ENCODE measurements around the gene GFOD1. TPM values are rescaled to one million over a fixed set of nuclear protein-coding genes. Genes with fewer than 3 reads are reported as not detected.

GFOD1 gene
- polyA plus RNA-seq, 2 of the 4 experiments (the other 2 are of a cell fraction) = 2.7 to 3.5 TPM

DNA sequence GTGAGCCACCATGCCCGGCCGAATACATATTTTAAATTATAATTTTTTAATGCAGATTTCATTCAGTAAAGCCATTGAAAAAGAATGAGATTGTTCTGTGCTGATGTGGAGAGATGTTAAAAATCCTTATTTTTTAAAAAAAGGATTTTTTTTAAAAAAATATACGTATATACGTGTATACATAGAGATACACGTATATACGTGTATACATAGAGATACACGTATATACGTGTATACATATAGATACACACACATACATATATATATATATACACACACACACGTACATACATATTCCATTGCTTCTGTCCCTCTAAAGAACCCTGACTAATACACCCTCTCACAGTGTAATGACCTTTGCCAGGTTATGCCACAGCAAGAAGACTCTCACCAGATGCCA lies 135.2 kb downstream of the GFOD1 start:
- 90% methylated on average over 9 of the region's 9 CpGs for whole genome bisulfite sequencing (ENCODE audit: missing lambda C conversion rate)
- Histone ChIP-seq H3K4me1 (peaks cover 18% of the 10 kb centered on the region), H3K9me3 (no peaks in the 10 kb centered on the region), H3K4me2 (no peak overlapping the region), H3K4me3 (no peak overlapping the region), H3K27ac (no peak overlapping the region)
- ATAC-seq (no peak), DNase-seq (ENCODE audit: low read depth in 1 of 2, low spot score in 1 of 2) (no peak), FAIRE-seq (no peak)
- ChIA-PET CTCF (no interaction called here), POLR2A (no interaction called here)
- TF ChIP-seq RCOR1 (IDR thresholded peaks at IDR 0.05; ENCODE audit: low read depth, low read length) (no peak), E2F6 (IDR thresholded peaks at IDR 0.05; ENCODE audit: borderline replicate concordance, low read depth) (no peak), KDM5A (IDR thresholded peaks at IDR 0.05) (no peak), FOXS1 (CRISPR knock-in tag; IDR thresholded peaks at IDR 0.05) (no peak), NR3C1 (IDR thresholded peaks at IDR 0.05) (no peak), NPAS2 (CRISPR knock-in tag; IDR thresholded peaks at IDR 0.05; ENCODE audit: borderline replicate concordance) (no peak), GATA3 (IDR thresholded peaks at IDR 0.05; ENCODE audit: borderline replicate concordance) (no peak), EHF (CRISPR knock-in tag; IDR thresholded peaks at IDR 0.05) (no peak), POLR2AphosphoS2 (conservative IDR thresholded peaks at IDR 0.05; ENCODE audit: low read length) (no peak), RFX5 (IDR thresholded peaks at IDR 0.05) (no peak), CHD4 (IDR thresholded peaks at IDR 0.05; ENCODE audit: borderline replicate concordance) (no peak)
- TF ChIP-seq, protein P1, sequence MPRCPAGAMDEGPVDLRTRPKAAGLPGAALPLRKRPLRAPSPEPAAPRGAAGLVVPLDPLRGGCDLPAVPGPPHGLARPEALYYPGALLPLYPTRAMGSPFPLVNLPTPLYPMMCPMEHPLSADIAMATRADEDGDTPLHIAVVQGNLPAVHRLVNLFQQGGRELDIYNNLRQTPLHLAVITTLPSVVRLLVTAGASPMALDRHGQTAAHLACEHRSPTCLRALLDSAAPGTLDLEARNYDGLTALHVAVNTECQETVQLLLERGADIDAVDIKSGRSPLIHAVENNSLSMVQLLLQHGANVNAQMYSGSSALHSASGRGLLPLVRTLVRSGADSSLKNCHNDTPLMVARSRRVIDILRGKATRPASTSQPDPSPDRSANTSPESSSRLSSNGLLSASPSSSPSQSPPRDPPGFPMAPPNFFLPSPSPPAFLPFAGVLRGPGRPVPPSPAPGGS (IDR thresholded peaks at IDR 0.05) = no peak

DNA sequence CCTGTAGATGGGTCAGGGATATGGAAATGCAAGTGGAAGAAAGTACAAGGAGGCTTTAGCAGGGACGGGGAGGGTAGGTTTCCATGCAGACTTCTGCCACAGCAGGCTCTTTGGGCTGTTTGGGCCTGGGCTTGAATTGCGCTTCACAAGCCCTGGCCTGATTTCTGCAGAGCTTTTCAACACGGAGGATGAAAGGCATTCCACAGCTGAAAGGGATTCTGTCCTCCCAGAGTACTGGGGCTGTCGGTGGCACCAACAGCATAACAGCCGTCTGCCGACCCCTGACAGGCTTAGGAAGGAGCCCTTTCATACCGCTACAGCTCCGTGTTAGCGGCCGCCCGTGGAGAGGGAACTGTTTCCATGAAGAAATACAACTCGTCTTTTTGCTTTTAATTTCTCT lies 136.1 kb downstream of the GFOD1 start:
- Histone ChIP-seq H3K4me2 (no peak overlapping the region), H3K27ac (no peak overlapping the region), H3K9me3 (no peaks in the 10 kb centered on the region), H3K4me3 (no peak overlapping the region), H3K4me1 (peaks cover 18% of the 10 kb centered on the region)
- TF ChIP-seq FOSB (CRISPR knock-in tag; IDR thresholded peaks at IDR 0.05) = no peak
- TF ChIP-seq MYC (IDR thresholded peaks at IDR 0.05; ENCODE audit: borderline replicate concordance, low read length) = no peak
- no peak for TF ChIP-seq CHD4 (IDR thresholded peaks at IDR 0.05; ENCODE audit: borderline replicate concordance)
- TF ChIP-seq JUN (IDR thresholded peaks at IDR 0.05) = no peak
- TF ChIP-seq REST (IDR thresholded peaks at IDR 0.05) = no peak
- TF ChIP-seq ESRRA (IDR thresholded peaks at IDR 0.05; ENCODE audit: borderline replicate concordance, low read length) = no peak
- no peak for TF ChIP-seq HOXA7 (CRISPR knock-in tag; IDR thresholded peaks at IDR 0.05)
- TF ChIP-seq, protein P1 (IDR thresholded peaks at IDR 0.05) = no peak
- TF ChIP-seq, protein P2, sequence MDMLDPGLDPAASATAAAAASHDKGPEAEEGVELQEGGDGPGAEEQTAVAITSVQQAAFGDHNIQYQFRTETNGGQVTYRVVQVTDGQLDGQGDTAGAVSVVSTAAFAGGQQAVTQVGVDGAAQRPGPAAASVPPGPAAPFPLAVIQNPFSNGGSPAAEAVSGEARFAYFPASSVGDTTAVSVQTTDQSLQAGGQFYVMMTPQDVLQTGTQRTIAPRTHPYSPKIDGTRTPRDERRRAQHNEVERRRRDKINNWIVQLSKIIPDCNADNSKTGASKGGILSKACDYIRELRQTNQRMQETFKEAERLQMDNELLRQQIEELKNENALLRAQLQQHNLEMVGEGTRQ (IDR thresholded peaks at IDR 0.05) = no peak
- TF ChIP-seq ZNF302 (CRISPR knock-in tag; IDR thresholded peaks at IDR 0.05) = no peak
- no peak for TF ChIP-seq MAX (IDR thresholded peaks at IDR 0.05)
- no peak for TF ChIP-seq EHF (CRISPR knock-in tag; IDR thresholded peaks at IDR 0.05)
- FAIRE-seq (no peak), ATAC-seq (no peak), DNase-seq (ENCODE audit: low read depth in 1 of 2, low spot score in 1 of 2) (no peak)
- WGBS (ENCODE audit: missing lambda C conversion rate) = 76% methylated on average over 8 of the region's 12 CpGs
- ChIA-PET POLR2A (no interaction called here), CTCF (no interaction called here)

Data from A549 (cell line).